ENCODE data around the gene PAEP.

- no peak for TF ChIP-seq CTCF (IDR thresholded peaks at IDR 0.05)
- TF ChIP-seq POLR2A (IDR thresholded peaks at IDR 0.05): no peak
- TF ChIP-seq POLR2AphosphoS5 (IDR thresholded peaks at IDR 0.05): no peak
Measured at GRCh38 chr9:135512241-135512603, 49.3 kb upstream of the PAEP start.

All from prostate gland (tissue), 2 donors.